Measurements from ENCODE around the gene SCYL1. TPM values are rescaled to one million over a fixed set of nuclear protein-coding genes. Genes with fewer than 3 reads are reported as not detected.

SCYL1 gene
- total RNA-seq, 1 donor from 2014 or later = 74.4 TPM

- DNase-seq (peak; percentile 96), ATAC-seq (peak; percentile 33)
- intact Hi-C loops (cut with DNase I) = no loop called here
- Histone ChIP-seq H3K36me3 (no peaks in the 10 kb centered on the region), H3K9me3 (no peaks in the 10 kb centered on the region), H3K4me3 (peak within 1 kb of the TSS; percentile 66), H3K4me1 (peaks cover 60% of the 10 kb centered on the region), H3K27me3 (no peaks in the 10 kb centered on the region), H3K27ac (peak within 1 kb of the TSS; percentile 86)
- TF ChIP-seq CTCF (IDR thresholded peaks at IDR 0.05) = no peak
Observed at GRCh38 chr11:65572356-65573051, 47.6 kb downstream of the SCYL1 start, which contains the start of gene FAM89B. TSS of gene FAM89B (plus strand) at chr11:65572538. CDS start at chr11:65572670, 132 bp downstream.

DNA sequence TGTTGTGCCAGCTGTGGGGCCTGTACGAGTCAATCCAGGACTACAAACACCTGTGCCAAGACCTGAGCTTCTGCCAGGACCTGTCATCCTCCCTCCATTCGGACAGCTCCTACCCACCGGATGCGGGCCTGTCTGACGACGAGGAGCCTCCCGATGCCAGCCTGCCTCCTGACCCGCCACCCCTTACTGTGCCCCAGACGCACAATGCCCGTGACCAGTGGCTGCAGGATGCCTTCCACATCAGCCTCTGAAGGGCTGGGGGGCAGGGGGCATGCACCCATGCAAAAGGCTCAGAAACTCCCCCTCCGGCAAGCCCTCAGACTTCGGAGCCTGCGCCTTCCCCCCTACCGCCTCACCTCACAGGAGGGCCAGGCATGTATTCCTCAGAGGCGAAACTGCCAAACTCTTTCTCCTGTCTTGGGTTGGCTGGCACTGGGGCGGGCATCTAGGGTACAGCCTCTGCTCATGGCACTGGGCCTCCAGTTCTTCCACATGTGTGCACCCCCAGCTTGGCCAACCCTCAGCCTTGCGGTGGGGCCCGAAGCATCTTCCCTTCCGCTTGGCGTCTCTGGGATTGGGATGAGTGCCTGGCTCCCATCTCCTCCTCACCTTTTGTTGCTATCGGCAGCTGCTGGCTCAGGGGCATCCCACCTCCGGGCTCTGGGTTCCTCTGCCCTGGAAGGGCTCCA is 48.7 kb downstream of the SCYL1 start:
- H3K27ac ChIP-seq = peak overlapping the region; percentile 86
- ATAC-seq = no peak
- TF ChIP-seq CTCF (IDR thresholded peaks at IDR 0.05) = no peak
- no peaks in the 10 kb centered on the region for H3K27me3 ChIP-seq
- intact Hi-C loops (cut with DNase I) = no loop called here
- H3K4me3 ChIP-seq = peak overlapping the region; percentile 66
- H3K9me3 ChIP-seq = no peaks in the 10 kb centered on the region
- no peaks in the 10 kb centered on the region for H3K36me3 ChIP-seq
- DNase-seq = no peak
- H3K4me1 ChIP-seq = peaks cover 62% of the 10 kb centered on the region

DNA sequence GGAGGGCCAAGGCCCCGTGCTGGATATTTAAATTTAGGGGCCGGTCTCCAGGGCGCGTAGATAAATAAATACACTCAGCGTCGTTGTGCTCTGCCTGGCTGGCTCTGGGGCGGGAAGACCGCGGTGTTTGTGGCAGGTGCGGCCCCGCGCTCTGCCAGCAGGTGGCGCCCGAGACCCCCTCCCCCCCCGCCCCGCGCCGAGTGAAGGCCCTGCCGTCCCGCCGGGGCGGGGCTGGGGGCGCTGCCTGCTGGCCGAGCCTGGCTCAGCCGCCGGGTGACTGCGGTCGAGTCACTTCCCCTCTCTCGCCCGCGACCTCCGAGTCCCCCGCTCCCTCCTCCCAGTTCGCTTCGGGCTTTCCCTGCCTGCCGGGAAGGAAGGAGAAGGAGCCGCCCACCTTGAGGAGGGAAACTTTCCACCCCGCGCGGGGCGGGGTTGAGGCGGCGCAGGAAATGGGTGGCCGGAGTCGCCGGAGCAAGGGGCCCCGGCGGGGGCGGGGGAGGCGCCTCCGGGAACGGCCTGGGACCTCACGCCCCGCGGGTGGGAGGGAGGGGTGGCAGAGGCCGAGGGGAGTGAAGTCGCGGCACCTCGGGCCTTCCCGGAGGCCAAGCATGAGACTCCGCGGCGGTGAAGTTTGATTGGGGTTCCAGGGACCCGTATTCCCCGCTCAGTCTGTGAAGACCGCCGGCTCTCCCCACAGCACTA is 49.4 kb downstream of the SCYL1 start:
- peaks cover under 1% of the 10 kb centered on the region for H3K36me3 ChIP-seq
- peak overlapping the region; percentile 66 for H3K4me3 ChIP-seq
- intact Hi-C loops (cut with DNase I) = no loop called here
- H3K27me3 ChIP-seq = no peaks in the 10 kb centered on the region
- TF ChIP-seq CTCF (IDR thresholded peaks at IDR 0.05) = peak; percentile 98
- H3K4me1 ChIP-seq = peaks cover 56% of the 10 kb centered on the region
- peak; percentile 72 for ATAC-seq
- DNase-seq = peak; percentile 96
- no peaks in the 10 kb centered on the region for H3K9me3 ChIP-seq
- peak overlapping the region; percentile 86 for H3K27ac ChIP-seq

DNA sequence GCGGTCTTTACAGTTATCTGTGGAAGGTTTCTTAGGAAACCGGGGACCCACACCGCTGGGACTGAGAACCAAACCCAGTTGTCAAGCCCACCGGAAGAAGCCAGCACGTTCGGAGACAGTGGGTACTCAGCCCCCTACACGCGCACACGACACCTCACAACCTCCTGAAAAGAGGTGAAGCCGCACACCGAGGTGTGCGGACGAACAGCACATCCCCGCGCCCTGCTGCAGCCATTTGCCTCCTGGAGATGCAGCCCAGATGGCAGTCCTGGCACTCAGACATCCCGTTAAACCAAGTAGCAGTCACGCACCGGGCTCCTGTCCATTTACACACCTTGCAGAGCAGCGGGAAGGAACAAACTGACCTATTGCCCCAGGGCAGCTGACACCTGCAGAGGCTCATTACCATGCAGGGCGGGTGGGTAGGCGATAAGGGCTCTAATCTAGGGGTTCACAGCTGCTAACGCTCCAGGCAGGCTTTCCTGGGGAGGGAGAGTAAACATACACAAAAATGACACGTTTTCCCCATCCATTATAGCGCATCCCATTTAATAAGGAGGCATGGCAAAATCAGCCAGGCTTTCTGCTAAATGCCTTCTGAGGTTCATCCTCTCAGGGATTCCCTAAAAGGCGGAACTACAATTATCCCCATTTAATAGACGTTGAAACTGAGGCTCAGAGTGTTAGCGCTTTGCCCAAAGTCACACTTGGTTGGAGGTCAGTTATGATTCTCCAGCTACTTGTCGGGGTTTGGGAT is 50.1 kb downstream of the SCYL1 start:
- no peak for TF ChIP-seq CTCF (IDR thresholded peaks at IDR 0.05)
- peak overlapping the region; percentile 66 for H3K4me3 ChIP-seq
- peaks cover 8% of the 10 kb centered on the region for H3K36me3 ChIP-seq
- intact Hi-C loops (cut with DNase I) = no loop called here
- H3K4me1 ChIP-seq = peaks cover 56% of the 10 kb centered on the region
- ATAC-seq (no peak), DNase-seq (no peak)
- H3K27me3 ChIP-seq = no peaks in the 10 kb centered on the region
- peak overlapping the region; percentile 86 for H3K27ac ChIP-seq
- H3K9me3 ChIP-seq = no peaks in the 10 kb centered on the region

DNA sequence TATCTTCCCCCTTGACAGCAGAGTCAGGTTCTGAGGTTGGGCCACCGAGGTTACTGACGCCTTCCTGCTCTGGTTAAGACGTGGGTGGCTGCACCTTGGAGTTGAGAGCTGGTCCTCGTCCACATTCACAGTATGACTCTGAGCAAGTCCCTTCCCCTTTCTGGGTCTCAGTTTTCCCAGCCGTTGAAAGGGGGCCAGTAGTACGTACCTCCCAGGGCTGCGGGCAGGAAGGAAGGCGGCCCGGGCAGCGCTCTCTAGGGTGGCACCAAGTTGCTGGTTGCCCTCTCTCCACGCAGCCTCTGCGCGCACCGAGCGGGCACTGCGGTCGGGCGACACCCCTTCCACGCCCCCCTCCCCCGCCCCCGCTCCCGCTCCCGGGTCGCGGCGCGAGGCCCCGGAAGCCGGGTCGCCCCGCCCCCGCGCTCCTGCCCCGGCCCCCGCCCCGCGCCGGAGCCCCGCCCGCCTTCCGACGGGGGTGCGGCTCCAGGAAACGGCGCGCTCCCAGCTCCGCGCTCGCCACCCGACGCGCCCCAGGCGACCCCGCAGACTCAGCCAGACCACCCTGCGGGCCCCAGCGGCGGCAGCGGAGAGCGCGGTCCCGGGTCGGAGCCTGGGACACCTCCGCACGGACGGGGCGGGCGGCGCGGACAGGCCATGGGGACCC is 50.8 kb downstream of the SCYL1 start, which contains the start of gene EHBP1L1:
TSS of gene EHBP1L1 (plus strand) at position 486 of the 664 bp plus-strand sequence. CDS start 250 bp downstream, outside the sequence.
- ATAC-seq (peak; percentile 49), DNase-seq (peak; percentile 91)
- no peak for TF ChIP-seq CTCF (IDR thresholded peaks at IDR 0.05)
- Histone ChIP-seq H3K4me1 (peaks cover 56% of the 10 kb centered on the region), H3K27me3 (no peaks in the 10 kb centered on the region), H3K27ac (peak within 1 kb of the TSS; percentile 86), H3K36me3 (peaks cover 15% of the 10 kb centered on the region), H3K4me3 (peak within 1 kb of the TSS; percentile 66), H3K9me3 (no peaks in the 10 kb centered on the region)
- intact Hi-C loops (cut with DNase I) = no loop called here
